GM12878 (cell line): ENCODE measurements around the gene GGN.

Source experiments
- BRCA1 ChIP-seq: IDR thresholded peaks from 2 replicates; pipeline ENCODE4 v1.6.1; 2011; ENCODE audit warnings: low read depth, low read length, improper control_type of control experiment
- CBFB ChIP-seq: IDR thresholded peaks from 2 replicates; pipeline ENCODE4 v1.6.1; 2016; ENCODE audit warnings: antibody characterized with exemption, low read depth
- NR2C2 ChIP-seq: IDR thresholded peaks from 2 replicates; pipeline ENCODE4 v1.6.1; 2011; ENCODE audit warnings: borderline replicate concordance, low read depth; ENCODE audit not compliant: control insufficient read depth, insufficient read length
- TF ChIP-seq, protein P1 (sequence below): IDR thresholded peaks from 2 replicates; pipeline ENCODE4 v1.6.1; 2011; ENCODE audit warnings: borderline replicate concordance, low read depth, mild to moderate bottlenecking, moderate library complexity, mixed read lengths, low read length; ENCODE audit not compliant: insufficient read depth; ENCODE audit errors: extremely low read length
- TF ChIP-seq, protein P2 (sequence below), 3 experiments: IDR thresholded peaks in 2 of 3; conservative IDR thresholded peaks in 1 of 3; 2 replicates each; pipeline ENCODE4 v1.5.1; 2011; ENCODE audit warnings: low read depth in 3 of 3, low read length in 3 of 3, mild to moderate bottlenecking in 3 of 3, control low read depth in 2 of 3, moderate library complexity in 2 of 3, inconsistent platforms in 1 of 3, mixed read lengths in 1 of 3; ENCODE audit not compliant: control insufficient read depth in 2 of 3, insufficient read depth in 1 of 3; ENCODE audit errors: extremely low read depth in 1 of 3

DNA sequence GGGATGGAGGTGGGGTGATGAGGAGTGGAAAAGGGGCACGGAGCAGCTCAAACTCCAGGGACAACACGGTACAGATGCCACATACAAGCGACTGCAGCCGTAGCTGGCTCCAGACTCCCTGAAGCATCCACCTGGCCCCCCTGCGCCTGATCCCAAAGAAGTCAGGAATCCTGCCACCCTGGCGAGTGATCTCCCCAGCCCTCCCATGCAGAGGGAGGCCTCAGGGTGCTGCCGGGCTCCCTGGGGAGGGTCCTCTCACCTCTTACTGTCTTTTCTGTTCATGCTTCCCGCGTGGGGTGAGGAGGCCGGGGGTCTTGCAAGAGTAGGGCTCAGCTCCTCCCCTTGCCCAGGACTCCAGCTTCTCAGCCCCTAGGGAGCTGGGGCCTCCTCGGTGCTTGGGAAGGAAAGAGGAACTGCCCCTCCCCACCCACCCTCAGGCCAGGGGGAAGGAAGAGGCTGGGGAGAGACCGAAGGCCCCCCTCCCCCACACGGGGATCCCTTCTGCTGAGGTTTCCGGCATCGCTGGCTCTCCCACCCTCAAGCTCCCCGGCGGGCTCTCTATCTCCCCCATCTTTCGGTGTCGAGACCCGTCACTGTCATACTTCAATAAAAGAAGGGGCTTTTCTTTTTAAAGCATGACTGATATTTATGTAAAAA lies 38.1 kb upstream of the GGN start, which contains the start of gene RASGRP4:
- TF ChIP-seq, protein P1, sequence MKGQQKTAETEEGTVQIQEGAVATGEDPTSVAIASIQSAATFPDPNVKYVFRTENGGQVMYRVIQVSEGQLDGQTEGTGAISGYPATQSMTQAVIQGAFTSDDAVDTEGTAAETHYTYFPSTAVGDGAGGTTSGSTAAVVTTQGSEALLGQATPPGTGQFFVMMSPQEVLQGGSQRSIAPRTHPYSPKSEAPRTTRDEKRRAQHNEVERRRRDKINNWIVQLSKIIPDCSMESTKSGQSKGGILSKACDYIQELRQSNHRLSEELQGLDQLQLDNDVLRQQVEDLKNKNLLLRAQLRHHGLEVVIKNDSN = no peak
- TF ChIP-seq CBFB (no peak), BRCA1 (no peak), NR2C2 (no peak)
- TF ChIP-seq, protein P2, sequence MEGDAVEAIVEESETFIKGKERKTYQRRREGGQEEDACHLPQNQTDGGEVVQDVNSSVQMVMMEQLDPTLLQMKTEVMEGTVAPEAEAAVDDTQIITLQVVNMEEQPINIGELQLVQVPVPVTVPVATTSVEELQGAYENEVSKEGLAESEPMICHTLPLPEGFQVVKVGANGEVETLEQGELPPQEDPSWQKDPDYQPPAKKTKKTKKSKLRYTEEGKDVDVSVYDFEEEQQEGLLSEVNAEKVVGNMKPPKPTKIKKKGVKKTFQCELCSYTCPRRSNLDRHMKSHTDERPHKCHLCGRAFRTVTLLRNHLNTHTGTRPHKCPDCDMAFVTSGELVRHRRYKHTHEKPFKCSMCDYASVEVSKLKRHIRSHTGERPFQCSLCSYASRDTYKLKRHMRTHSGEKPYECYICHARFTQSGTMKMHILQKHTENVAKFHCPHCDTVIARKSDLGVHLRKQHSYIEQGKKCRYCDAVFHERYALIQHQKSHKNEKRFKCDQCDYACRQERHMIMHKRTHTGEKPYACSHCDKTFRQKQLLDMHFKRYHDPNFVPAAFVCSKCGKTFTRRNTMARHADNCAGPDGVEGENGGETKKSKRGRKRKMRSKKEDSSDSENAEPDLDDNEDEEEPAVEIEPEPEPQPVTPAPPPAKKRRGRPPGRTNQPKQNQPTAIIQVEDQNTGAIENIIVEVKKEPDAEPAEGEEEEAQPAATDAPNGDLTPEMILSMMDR (IDR thresholded peaks at IDR 0.05 in 2 of 3, conservative IDR thresholded peaks at IDR 0.05 in 1 of 3; ENCODE audit: control insufficient read depth in 2 of 3, extremely low read depth in 1 of 3, insufficient read depth in 1 of 3, low read depth in 3 of 3, low read length in 3 of 3) = peak in 1 of 3 experiments; percentile 4; a peak in 1 of 6 replicates
